GM19238 (cell line): Measurements from ENCODE around the gene ITIH5.
"Not testable (repeated sequence)": the region's sequence is repeated elsewhere in the genome, so short reads cannot be mapped to it uniquely, and the experiment has no call there.

Experiments
- DNase-seq: peaks from one replicate; pipeline ENCODE4 v3.0.0; 2011; ENCODE audit warnings: low spot score; ENCODE audit not compliant: insufficient read length

The ITIH5 gene

GRCh38 chr10:7687228-7687907 is 20.6 kb upstream of the ITIH5 start:
- peak; percentile 69 for DNase-seq

GRCh38 chr10:7686351-7687171 is 19.8 kb upstream of the ITIH5 start:
- no peak for DNase-seq

- not testable (repeated sequence) for DNase-seq
These were observed 13.3 kb upstream of the ITIH5 start for GRCh38 chr10:7680078-7680477.

GRCh38 chr10:7679256-7679655 is 12.5 kb upstream of the ITIH5 start:
- DNase-seq, result no peak

GRCh38 chr10:7672341-7673134 is 5.8 kb upstream of the ITIH5 start:
- DNase-seq, result no peak

GRCh38 chr10:7670157-7670556 is 3.4 kb upstream of the ITIH5 start:
- no peak for DNase-seq

- no peak for DNase-seq
These were observed 736 bp upstream of the ITIH5 start for GRCh38 chr10:7667262-7668141.

GRCh38 chr10:7665767-7666166 is 999 bp downstream of the ITIH5 start:
- no peak for DNase-seq

GRCh38 chr10:7664707-7665106 is 2.1 kb downstream of the ITIH5 start:
- DNase-seq, result no peak

GRCh38 chr10:7662522-7662921 is 4.2 kb downstream of the ITIH5 start:
- DNase-seq, result no peak

- DNase-seq, result no peak
These were observed 7.2 kb downstream of the ITIH5 start for GRCh38 chr10:7659560-7659959.

- DNase-seq, result no peak
These were observed 9.2 kb downstream of the ITIH5 start for GRCh38 chr10:7657552-7657951.

GRCh38 chr10:7657079-7657478 is 9.7 kb downstream of the ITIH5 start:
- not testable (repeated sequence) for DNase-seq

GRCh38 chr10:7651853-7652470 is 14.8 kb downstream of the ITIH5 start:
- DNase-seq, result no peak

GRCh38 chr10:7649673-7650300 is 17.0 kb downstream of the ITIH5 start:
- DNase-seq, result no peak

- no peak for DNase-seq
These were observed 19.6 kb downstream of the ITIH5 start for GRCh38 chr10:7647062-7647664.

GRCh38 chr10:7642491-7643011 is 24.2 kb downstream of the ITIH5 start:
- DNase-seq, result no peak

GRCh38 chr10:7635408-7636125 is 31.2 kb downstream of the ITIH5 start:
- no peak for DNase-seq
